Central memory CD4-positive, alpha-beta T cell (primary cell): ENCODE measurements around the gene ALKBH5.

Source experiments
- DNase-seq: peaks from one replicate; pipeline ENCODE4 v3.0.0; 2022

The ALKBH5 gene

GRCh38 chr17:18158022-18158600, 25.5 kb upstream of the ALKBH5 start:
- peak; percentile 90 for DNase-seq

GRCh38 chr17:18159551-18160120, 24.0 kb upstream of the ALKBH5 start:
- no peak for DNase-seq

- DNase-seq: no peak
These were observed 23.3 kb upstream of the ALKBH5 start for GRCh38 chr17:18160128-18160856.

GRCh38 chr17:18161207-18162145, 22.2 kb upstream of the ALKBH5 start:
- DNase-seq: no peak

- DNase-seq: no peak
These were observed 20.1 kb upstream of the ALKBH5 start for GRCh38 chr17:18163547-18163946.

- DNase-seq: no peak
These were observed 16.7 kb upstream of the ALKBH5 start for GRCh38 chr17:18166894-18167293.

- DNase-seq: no peak
These were observed 16.2 kb upstream of the ALKBH5 start for GRCh38 chr17:18167421-18167820.

GRCh38 chr17:18172531-18173278, 10.9 kb upstream of the ALKBH5 start:
- DNase-seq: no peak

GRCh38 chr17:18173740-18174139, 9.9 kb upstream of the ALKBH5 start:
- no peak for DNase-seq

- no peak for DNase-seq
These were observed 7.5 kb upstream of the ALKBH5 start for GRCh38 chr17:18176176-18176575.

- DNase-seq: no peak
These were observed 6.5 kb upstream of the ALKBH5 start for GRCh38 chr17:18177133-18177532.

GRCh38 chr17:18177722-18178121, 5.9 kb upstream of the ALKBH5 start:
- DNase-seq: no peak

GRCh38 chr17:18179196-18179595, 4.4 kb upstream of the ALKBH5 start:
- no peak for DNase-seq

- no peak for DNase-seq
These were observed 3.8 kb upstream of the ALKBH5 start for GRCh38 chr17:18179804-18180203.

- DNase-seq: no peak
These were observed 2.3 kb upstream of the ALKBH5 start for GRCh38 chr17:18181358-18181757.

- DNase-seq: no peak
These were observed 1.3 kb upstream of the ALKBH5 start for GRCh38 chr17:18182110-18182977.

GRCh38 chr17:18182978-18183333, 672 bp upstream of the ALKBH5 start:
- no peak for DNase-seq

- peak; percentile 78 for DNase-seq
These were observed 759 bp downstream of the ALKBH5 start for GRCh38 chr17:18184143-18185031.

- DNase-seq: no peak
These were observed 1.8 kb downstream of the ALKBH5 start for GRCh38 chr17:18185391-18185790.

- no peak for DNase-seq
These were observed 2.4 kb downstream of the ALKBH5 start for GRCh38 chr17:18185832-18186626.
